Right lobe of liver (tissue), 6 donors: ENCODE measurements around the gene BMP10. TPM values are rescaled to one million over a fixed set of nuclear protein-coding genes. Genes with fewer than 3 reads are reported as not detected.

Experiments used
- ATAC-seq, 4 donors: fragments of 200-7000 bp; cut with Tn5 transposase; one replicate each; pipeline ENCODE4 v1.9.1; 2020; ENCODE audit warnings: mild to moderate bottlenecking in 4 of 4, moderate library complexity in 4 of 4
- DNase-seq, 3 donors: peaks; one replicate each; pipeline ENCODE4 v3.0.0-alpha.2; 2020
- H3K27ac ChIP-seq, 3 donors: fragments of 200-600 bp; one replicate each; pipeline ENCODE4 v1.8.0; 2022
- H3K27me3 ChIP-seq, 2 donors: fragments of 200-600 bp; one replicate each; pipeline ENCODE4 v1.8.0; 2022
- H3K36me3 ChIP-seq, 4 donors: fragments of 200-600 bp; sonication (generic) in 1 of 4; one replicate each; pipeline versions ENCODE4 v1.5.1 to v1.8.0; 2017 to 2022; ENCODE audit warnings: control low read depth in 1 of 4
- H3K4me1 ChIP-seq, 4 donors: fragments of 200-600 bp; sonication (generic) in 1 of 4; one replicate each; pipeline versions ENCODE4 v1.5.1 to v1.8.0; 2017 to 2022; ENCODE audit warnings: control low read depth in 1 of 4
- H3K4me3 ChIP-seq, 3 donors: fragments of 200-600 bp; one replicate each; pipeline ENCODE4 v1.8.0; 2022
- H3K9me3 ChIP-seq, 4 donors: fragments of 200-600 bp; sonication (generic) in 1 of 4; one replicate each; pipeline versions ENCODE4 v1.5.1 to v1.8.0; 2017 to 2022; ENCODE audit warnings: control low read depth in 1 of 4
- CTCF ChIP-seq, 4 donors: fragments of 200-600 bp in 3 of 4; fragments of 450-650 bp in 1 of 4; IDR thresholded peaks; one replicate each; pipeline versions ENCODE4 v1.5.1 to v1.8.0; 2016 to 2022; ENCODE audit warnings: antibody characterized with exemption in 4 of 4, mild to moderate bottlenecking in 2 of 4
- POLR2A ChIP-seq: fragments of 450-650 bp; IDR thresholded peaks from one replicate; pipeline ENCODE4 v1.6.1; 2017; ENCODE audit warnings: antibody characterized with exemption, mild to moderate bottlenecking
- WGBS: methylation state at CpG from one replicate; pipeline ENCODE4 v1.1.6; 2018; ENCODE audit warnings: low coverage, low lambda C conversion rate; ENCODE audit not compliant: insufficient coverage; ENCODE audit errors: missing lambda C conversion rate; 5-methylcytosine and 5-hydroxymethylcytosine counted together
- intact Hi-C, 2 donors: fragments of 100-400 bp; cut with DNase I; formaldehyde crosslinking; loops; one replicate each; pipeline versions ENCODE4 v1.11.2 to v1.14.1; 2022
- total RNA-seq, 6 experiments: library from RNA; depleted of rRNA in 2 of 6; stranded (reverse); fragments of >200 nt in 2 of 6; fragmentation: NEBNext Ultra II Directional in 3 of 6; extraction: Animal tissue kit (Norgen Biotek cat#: 25700) in 3 of 6; gene quantifications; one replicate each; pipeline versions ENCODE4 v1.1.0 to v1.2.4, GENCODE V29; 2016 to 2023
- donor health status: DM: no; HTN: yes; CAD: no.
- donor health status: DM: no; HTN: no; CAD: no.
- donor health status: DM: no; HTN: no; CAD: no.
- donor health status: DM: no; HTN: yes; CAD: no.
- donor health status: DM: no; HTN: yes; CAD: no.

BMP10 gene
- total RNA-seq, 6 experiments from 2014 or later, result 4.0 to 15.4 (median 6.0) TPM

DNA sequence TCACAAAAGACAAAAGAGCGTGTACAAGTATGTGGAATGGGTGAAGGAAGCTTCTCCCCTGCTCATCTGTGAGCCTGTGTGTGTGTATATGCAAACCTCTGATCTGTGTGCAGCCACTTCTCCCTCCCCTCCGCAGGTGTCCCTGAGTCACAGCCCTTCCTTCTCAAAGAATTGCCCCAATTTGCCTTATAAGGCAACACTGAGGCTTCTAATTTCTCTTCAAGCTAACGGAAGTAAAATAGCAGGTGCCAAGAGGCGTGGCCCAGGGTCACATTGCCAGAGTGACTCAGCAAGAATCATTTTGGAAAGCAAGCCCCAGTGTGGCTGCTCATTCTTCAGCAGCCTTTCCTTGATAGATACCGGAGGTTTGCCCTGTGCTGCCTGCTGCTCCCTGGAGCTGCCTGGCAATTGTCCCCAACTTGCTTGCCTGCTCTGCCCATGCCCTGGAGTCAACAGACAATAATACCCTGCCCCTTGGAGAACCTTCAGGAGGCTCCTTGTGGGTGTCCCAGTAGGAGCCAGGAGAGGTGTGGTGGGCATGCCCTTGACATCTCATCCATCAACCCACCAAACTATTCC is 37.3 kb upstream of the BMP10 start:
- intact Hi-C loops, result no loop called here
- Histone ChIP-seq H3K27ac (peak overlapping the region in 1 of 3 donors; percentile 21), H3K36me3 (no peaks in the 10 kb centered on the region), H3K9me3 (no peaks in the 10 kb centered on the region), H3K27me3 (no peaks in the 10 kb centered on the region), H3K4me3 (no peak overlapping the region), H3K4me1 (peaks cover 0 to 11% (median 0%) of the 10 kb centered on the region in 4 donors)
- DNase-seq (peak; percentile 62 to 73 (median 67)), ATAC-seq (peak; percentile 76 to 90 (median 82))
- no peak for TF ChIP-seq CTCF (IDR thresholded peaks at IDR 0.05)
- no peak for TF ChIP-seq POLR2A
- 40% methylated on average over 4 of the region's 5 CpGs for WGBS

- Histone ChIP-seq H3K9me3 (no peaks in the 10 kb centered on the region), H3K27ac (peak overlapping the region in 1 of 3 donors; percentile 4), H3K4me1 (peaks cover 0 to 11% (median 0%) of the 10 kb centered on the region in 4 donors), H3K36me3 (no peaks in the 10 kb centered on the region), H3K27me3 (no peaks in the 10 kb centered on the region), H3K4me3 (no peak overlapping the region)
- no peak for ATAC-seq
- TF ChIP-seq POLR2A (no peak), CTCF (IDR thresholded peaks at IDR 0.05) (no peak)
- intact Hi-C loops, result no loop called here
- no peak for DNase-seq
- WGBS, result 83% methylated on average over 3 of the region's 4 CpGs
These were observed 36.7 kb upstream of the BMP10 start for GRCh38 chr2:68907920-68908253.

- H3K27me3 ChIP-seq, result no peaks in the 10 kb centered on the region
- no peaks in the 10 kb centered on the region for H3K36me3 ChIP-seq
- H3K9me3 ChIP-seq, result no peaks in the 10 kb centered on the region
- ATAC-seq (no peak), DNase-seq (no peak)
- H3K4me3 ChIP-seq, result no peak overlapping the region
- TF ChIP-seq CTCF (IDR thresholded peaks at IDR 0.05), result no peak
- TF ChIP-seq POLR2A, result no peak
- peak overlapping the region in 1 of 3 donors; percentile 4 for H3K27ac ChIP-seq
- intact Hi-C loops, result no loop called here
- 94% methylated on average over 3 of the region's 5 CpGs for WGBS
- peaks cover 0 to 11% (median 0%) of the 10 kb centered on the region in 4 donors for H3K4me1 ChIP-seq
These were observed 36.2 kb upstream of the BMP10 start for GRCh38 chr2:68907232-68907919.

DNA sequence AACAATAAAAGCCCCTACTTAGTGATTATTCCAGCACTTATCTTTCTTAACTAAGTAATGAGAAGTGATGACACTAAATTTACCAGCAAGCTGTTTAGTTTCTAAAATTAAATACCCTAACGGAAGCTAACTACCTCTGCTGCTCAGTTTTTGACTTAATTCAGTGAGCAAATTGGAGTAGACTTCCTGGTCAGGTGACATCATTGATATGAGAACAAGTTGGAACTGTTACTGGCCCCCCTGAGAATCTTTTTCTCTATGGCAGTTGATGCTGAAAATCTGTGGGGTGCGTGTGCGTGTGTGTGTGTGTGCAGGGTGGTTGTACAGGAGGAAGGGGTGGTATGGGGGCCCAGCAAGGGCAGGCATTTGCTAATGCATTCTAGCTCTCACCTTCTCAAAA is 35.5 kb upstream of the BMP10 start:
- no peak for DNase-seq
- Histone ChIP-seq H3K27me3 (no peaks in the 10 kb centered on the region), H3K27ac (no peak overlapping the region), H3K36me3 (no peaks in the 10 kb centered on the region), H3K4me1 (peaks cover 0 to 11% (median 0%) of the 10 kb centered on the region in 4 donors), H3K4me3 (no peak overlapping the region), H3K9me3 (no peaks in the 10 kb centered on the region)
- no peak for TF ChIP-seq CTCF (IDR thresholded peaks at IDR 0.05)
- TF ChIP-seq POLR2A, result no peak
- 85% methylated on average over 3 of the region's 3 CpGs for WGBS
- ATAC-seq, result no peak
- intact Hi-C loops, result no loop called here
